Hypothalamus (tissue), 51 donors: ENCODE data around the gene VPS26C.
"Not testable (repeated sequence)": the region's sequence is repeated elsewhere in the genome, so short reads cannot be mapped to it uniquely, and the experiment has no call there.

Source experiments
- DNase-seq, 51 donors: peaks; one replicate each; lab custom pipeline; 2025; lab: John Stamatoyannopoulos, UW

The VPS26C gene

GRCh38 chr21:37267269-37268185, at the start of gene VPS26C:
VPS26C (minus strand) TSS chr21:37267334; CDS start chr21:37267294, 40 bp downstream.
- peak; percentile 92 to 100 (median 97) for DNase-seq

- DNase-seq = not testable (repeated sequence)
These were observed 48.9 kb upstream of the VPS26C start for GRCh38 chr21:37316072-37316471.

DNA sequence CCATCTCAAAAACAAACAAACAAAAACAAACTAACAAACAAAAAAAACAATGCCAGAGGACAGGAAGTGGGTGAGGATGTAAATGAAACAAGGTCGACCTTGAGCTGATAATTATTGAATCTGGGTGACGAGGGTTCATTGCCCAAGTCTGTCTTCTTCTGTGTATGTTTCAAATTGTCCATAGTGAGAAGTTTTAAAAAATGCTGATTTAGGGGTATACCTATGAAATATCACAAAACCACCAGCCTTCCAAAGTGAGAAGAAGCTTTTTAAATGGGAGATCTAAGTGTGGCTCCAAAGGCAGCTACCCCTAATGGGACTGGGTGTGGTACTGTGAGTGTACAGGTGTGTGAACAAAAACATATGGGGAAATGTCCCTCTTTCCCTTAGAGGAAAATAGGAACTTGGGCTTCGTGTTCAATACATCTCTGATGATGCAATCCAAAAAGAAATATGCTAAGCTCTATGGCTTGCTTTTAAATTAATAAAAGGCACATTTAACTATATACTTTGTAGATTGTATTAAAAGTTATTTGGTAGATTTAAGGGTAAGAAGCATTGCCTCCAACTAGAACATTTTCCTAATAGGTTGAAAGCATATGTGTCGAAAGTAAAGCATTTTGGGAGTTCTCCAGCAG, 33.1 kb upstream of the VPS26C start:
- DNase-seq = no peak

DNA sequence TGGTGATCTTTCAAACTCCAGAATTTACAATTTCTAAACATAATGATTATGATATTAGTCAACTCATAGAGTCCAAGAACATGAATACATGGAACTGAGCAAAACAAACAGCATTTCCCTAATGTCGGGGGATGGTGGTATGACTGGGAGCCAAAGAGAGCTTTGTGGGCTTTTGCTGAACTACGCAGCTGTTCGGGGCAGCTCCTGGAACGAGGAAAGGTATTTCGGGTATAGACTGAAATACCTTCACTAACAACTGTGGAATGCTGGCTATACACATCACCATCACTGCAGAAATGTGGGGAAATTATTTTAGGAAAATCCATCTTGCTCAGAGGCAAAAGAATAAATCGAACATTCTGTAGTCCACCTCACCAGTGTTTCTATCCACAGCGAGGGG, 30.2 kb upstream of the VPS26C start:
- no peak for DNase-seq

GRCh38 chr21:37294679-37295078, 27.5 kb upstream of the VPS26C start:
- DNase-seq = no peak

DNA sequence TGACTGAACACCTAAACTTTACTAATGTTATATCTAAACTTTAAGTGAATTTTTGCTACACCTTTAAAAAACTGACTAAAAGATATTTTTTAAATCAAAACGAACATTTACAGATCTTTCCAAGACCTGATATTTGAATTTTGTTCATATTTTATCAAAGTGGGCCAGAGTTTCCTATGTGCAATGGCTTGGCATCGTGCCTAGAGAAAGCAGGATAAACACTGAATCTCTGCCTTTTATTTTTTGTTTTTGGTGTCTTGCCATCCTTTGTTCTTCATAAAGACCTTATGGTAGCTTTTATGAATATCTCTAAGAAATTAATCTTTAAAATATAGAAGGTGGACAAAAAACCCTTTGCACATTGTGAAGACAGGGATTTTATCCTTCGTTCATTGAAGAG, 25.8 kb upstream of the VPS26C start:
- no peak for DNase-seq

DNA sequence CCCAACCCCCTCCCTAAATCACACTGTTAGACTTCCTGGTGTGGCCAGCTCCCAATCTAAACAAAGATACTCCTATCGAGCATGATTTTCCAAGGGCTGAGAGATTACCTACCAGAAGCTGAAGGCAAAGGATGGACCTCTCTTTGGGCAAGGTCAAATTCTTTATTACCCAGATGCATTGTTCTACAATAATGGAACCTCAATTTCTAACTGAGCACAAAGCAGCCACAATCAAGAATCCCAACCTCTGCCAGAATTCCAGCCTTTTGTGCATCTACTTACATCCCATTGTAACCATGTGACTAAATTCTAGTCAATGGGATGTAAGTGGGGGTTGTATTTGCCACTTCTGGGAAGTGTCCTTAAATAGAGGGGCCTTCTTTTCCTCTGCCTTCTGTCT, 24.9 kb upstream of the VPS26C start:
- no peak for DNase-seq

- not testable (repeated sequence) for DNase-seq
These were observed 16.1 kb upstream of the VPS26C start for GRCh38 chr21:37283191-37283710.

DNA sequence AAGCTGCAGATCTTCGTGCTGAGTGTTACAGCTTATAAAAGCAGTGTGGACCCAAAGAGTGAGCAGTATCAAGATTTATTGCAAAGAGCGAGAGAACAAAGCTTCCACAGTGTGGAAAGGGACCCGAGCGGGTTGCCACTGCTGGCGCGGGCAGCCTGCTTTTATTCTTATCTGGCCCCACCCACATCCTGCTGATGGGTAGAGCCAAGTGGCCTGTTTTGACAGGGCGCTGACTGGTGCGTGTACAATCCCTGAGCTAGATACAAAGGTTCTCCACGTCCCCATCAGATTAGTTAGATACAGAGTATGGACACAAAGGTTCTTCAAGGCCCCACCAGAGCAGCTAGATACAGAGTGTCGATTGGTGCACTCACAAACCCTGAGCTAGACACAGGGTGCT, 15.5 kb upstream of the VPS26C start:
- not testable (repeated sequence) for DNase-seq

DNA sequence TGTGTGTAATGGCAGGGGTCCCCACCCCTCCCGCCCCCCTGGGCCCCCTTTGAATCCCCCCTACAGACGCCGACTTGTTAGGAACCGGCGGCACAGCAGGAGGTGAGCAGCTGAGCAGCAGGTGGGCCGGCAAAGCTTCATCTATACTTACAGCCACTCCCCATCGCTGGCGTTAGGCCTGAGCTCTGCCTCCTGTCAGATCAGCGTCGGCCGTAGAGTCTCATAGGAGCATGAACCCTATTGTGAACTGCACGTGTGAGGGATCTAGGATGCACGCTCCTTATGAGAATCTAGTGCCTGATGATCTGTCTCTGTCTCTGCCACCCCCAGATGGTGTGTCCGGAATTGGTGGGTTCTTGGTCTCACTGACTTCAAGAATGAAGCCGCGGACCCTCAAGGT, 14.9 kb upstream of the VPS26C start:
- DNase-seq = no peak

GRCh38 chr21:37281579-37281978, 14.4 kb upstream of the VPS26C start:
- DNase-seq = no peak

GRCh38 chr21:37279271-37279670, 12.1 kb upstream of the VPS26C start:
- DNase-seq = not testable (repeated sequence)

- no peak for DNase-seq
These were observed 11.1 kb upstream of the VPS26C start for GRCh38 chr21:37278199-37278598.

- no peak for DNase-seq
These were observed 9.2 kb upstream of the VPS26C start for GRCh38 chr21:37276377-37276776.

GRCh38 chr21:37273911-37274690, 7.0 kb upstream of the VPS26C start:
- no peak for DNase-seq

GRCh38 chr21:37273440-37273839, 6.3 kb upstream of the VPS26C start:
- no peak for DNase-seq

DNA sequence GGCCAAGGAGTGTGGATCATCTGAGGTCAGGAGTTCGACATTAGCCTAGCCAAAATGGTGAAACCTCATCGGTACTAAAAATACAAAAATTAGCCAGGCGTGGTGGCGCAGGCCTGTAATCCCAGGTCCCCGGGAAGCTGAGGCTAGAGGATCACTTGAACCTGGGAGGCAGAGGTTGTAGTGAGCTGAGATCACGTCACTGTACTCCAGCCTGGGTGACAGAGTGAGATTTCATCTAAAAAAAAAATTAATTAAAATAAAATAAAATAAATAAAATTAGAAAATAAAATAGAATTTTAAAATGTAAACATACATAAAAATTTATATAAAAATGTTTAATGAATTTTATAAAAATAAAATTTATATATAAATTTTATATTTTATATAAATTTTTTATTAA, 5.8 kb upstream of the VPS26C start:
- no peak for DNase-seq

- DNase-seq = no peak
These were observed 3.6 kb upstream of the VPS26C start for GRCh38 chr21:37270576-37271365.

GRCh38 chr21:37269481-37269880, 2.3 kb upstream of the VPS26C start:
- no peak for DNase-seq

DNA sequence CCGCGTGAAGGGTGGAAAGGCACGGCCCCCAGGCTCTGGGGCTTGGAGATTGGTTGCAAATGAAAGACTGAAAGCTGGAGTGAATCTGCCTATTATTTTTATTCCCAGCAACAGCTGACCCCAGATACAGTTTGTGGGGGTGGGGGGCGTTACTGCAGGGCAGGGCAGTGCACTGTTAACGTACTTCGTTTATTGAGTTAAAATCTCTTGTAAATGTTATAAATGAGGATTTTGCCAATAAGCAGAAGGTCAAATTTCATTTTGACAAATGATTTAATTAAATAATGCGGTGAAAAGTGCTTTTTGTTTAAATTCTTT, 1.0 kb upstream of the VPS26C start:
- DNase-seq = no peak
